SJCRH30 (cell line): ENCODE results near the gene OPN1SW. TPM values are rescaled to one million over a fixed set of nuclear protein-coding genes. Genes with fewer than 3 reads are reported as not detected.

Experiments used
- DNase-seq, 2 experiments: peaks; one replicate each; pipeline ENCODE4 v3.0.0-alpha.2; 2015 to 2020
- H3K27ac ChIP-seq: fragments of 250-450 bp; sonication (Bioruptor Pico); 2 replicates; pipeline ENCODE4 v1.5.1; 2020; ENCODE audit warnings: mild to moderate bottlenecking, moderate library complexity
- H3K27me3 ChIP-seq: fragments of 250-450 bp; sonication (Bioruptor Pico); 2 replicates; pipeline ENCODE4 v1.5.1; 2020; ENCODE audit warnings: mild to moderate bottlenecking, moderate library complexity
- H3K36me3 ChIP-seq: fragments of 250-450 bp; sonication (Bioruptor Pico); 2 replicates; pipeline ENCODE4 v1.5.1; 2020; ENCODE audit warnings: mild to moderate bottlenecking, moderate library complexity
- H3K4me1 ChIP-seq: fragments of 250-450 bp; sonication (Bioruptor Pico); 2 replicates; pipeline ENCODE4 v1.5.1; 2020; ENCODE audit warnings: mild to moderate bottlenecking, moderate library complexity
- H3K4me3 ChIP-seq: fragments of 250-450 bp; sonication (Bioruptor Pico); 2 replicates; pipeline ENCODE4 v1.5.1; 2020; ENCODE audit warnings: mild to moderate bottlenecking, moderate library complexity
- H3K9me3 ChIP-seq: fragments of 250-450 bp; sonication (Bioruptor Pico); replicated peaks from 2 replicates; pipeline ENCODE4 v1.5.1; 2020; ENCODE audit warnings: mild to moderate bottlenecking, moderate library complexity
- total RNA-seq: library from RNA; depleted of rRNA; stranded (reverse); fragments of >200 nt; shearing (Covaris generic); gene quantifications from 2 replicates; pipeline ENCODE4 v1.2.3, GENCODE V29; 2014; rRNA removed

The OPN1SW gene
- total RNA-seq, 1 experiment from 2014 or later = not detected

DNA sequence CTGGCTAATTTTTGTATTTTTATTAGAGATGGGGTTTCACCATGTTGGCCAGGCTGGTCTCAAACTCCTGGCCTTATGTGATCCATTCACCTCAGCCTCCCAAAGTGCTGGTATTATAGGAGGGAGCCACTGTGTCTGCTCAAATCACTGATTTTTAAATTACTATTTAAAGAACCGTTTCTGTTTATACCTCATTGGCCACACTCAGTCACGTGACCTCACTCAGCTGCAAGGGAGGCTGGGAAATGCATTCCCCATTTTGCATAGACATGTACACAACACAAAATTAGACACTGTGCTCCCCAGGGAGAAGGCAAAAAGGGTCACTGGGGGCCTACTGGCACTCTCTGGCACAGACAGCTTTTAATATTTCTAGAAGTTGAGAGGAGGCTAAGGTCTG lies 50.1 kb downstream of the OPN1SW start:
- DNase-seq = no peak
- no peaks in the 10 kb centered on the region for H3K36me3 ChIP-seq
- no peak overlapping the region for H3K27ac ChIP-seq
- H3K4me1 ChIP-seq = peaks cover 10% of the 10 kb centered on the region
- no peaks in the 10 kb centered on the region for H3K9me3 ChIP-seq
- no peak overlapping the region for H3K4me3 ChIP-seq
- H3K27me3 ChIP-seq = no peaks in the 10 kb centered on the region

GRCh38 chr7:128724743-128725142 lies 50.9 kb downstream of the OPN1SW start:
- H3K36me3 ChIP-seq = no peaks in the 10 kb centered on the region
- H3K9me3 ChIP-seq = no peaks in the 10 kb centered on the region
- H3K27ac ChIP-seq = no peak overlapping the region
- H3K4me1 ChIP-seq = peaks cover 10% of the 10 kb centered on the region
- no peak overlapping the region for H3K4me3 ChIP-seq
- no peaks in the 10 kb centered on the region for H3K27me3 ChIP-seq
- DNase-seq = no peak

Other genes starting within 250 kb of the OPN1SW start
- gene GARIN1A, start 103.5 kb downstream of the OPN1SW start, total RNA-seq = 0.16 and 0.20 TPM in 2 replicates
- gene CALU, start 36.4 kb downstream of the OPN1SW start, total RNA-seq = 290 and 291 TPM in 2 replicates
- gene CCDC136, start 16.2 kb upstream of the OPN1SW start, total RNA-seq = 11.8 and 16.5 TPM in 2 replicates
- gene FLNC, start 54.6 kb upstream of the OPN1SW start, total RNA-seq = 158 and 172 TPM in 2 replicates
- gene ATP6V1F, start 87.1 kb upstream of the OPN1SW start, total RNA-seq = 95.8 and 115 TPM in 2 replicates
- gene KCP, start 134.9 kb upstream of the OPN1SW start, total RNA-seq = 0.20 and 0.38 TPM in 2 replicates
- 0.08 and 0.16 TPM in 2 replicates for gene IRF5, start 162.1 kb upstream of the OPN1SW start, total RNA-seq